Esophagus muscularis mucosa (tissue), 4 donors: ENCODE data around the gene DEK. TPM values are rescaled to one million over a fixed set of nuclear protein-coding genes. Genes with fewer than 3 reads are reported as not detected.

Experiments
- DNase-seq: peaks from one replicate; pipeline ENCODE4 v3.0.0-alpha.2; 2017; ENCODE audit errors: extremely low spot score
- H3K27ac ChIP-seq, 4 donors: fragments of 200-600 bp; sonication (generic); replicated peaks in 1 of 4; 1 replicate in 3 of 4; 2 replicates in 1 of 4; pipeline ENCODE4 v1.5.1; 2016 to 2019; ENCODE audit warnings: mild to moderate bottlenecking in 1 of 4
- H3K27me3 ChIP-seq, 4 donors: fragments of 200-600 bp; sonication (generic); one replicate each; pipeline versions ENCODE4 v1.5.1 to v1.6.0; 2016 to 2019
- H3K36me3 ChIP-seq, 4 donors: fragments of 200-600 bp; sonication (generic); one replicate each; pipeline ENCODE4 v1.5.1; 2016 to 2019
- H3K4me1 ChIP-seq, 4 donors: fragments of 200-600 bp; sonication (generic); one replicate each; pipeline ENCODE4 v1.5.1; 2016 to 2019
- H3K4me3 ChIP-seq, 4 donors: fragments of 200-600 bp; sonication (generic); 1 replicate in 2 of 4; 2 replicates in 2 of 4; pipeline ENCODE4 v1.5.1; 2016 to 2019; ENCODE audit warnings: mild to moderate bottlenecking in 4 of 4, moderate library complexity in 1 of 4
- H3K9me3 ChIP-seq, 4 donors: fragments of 200-600 bp; sonication (generic); 1 replicate in 3 of 4; 2 replicates in 1 of 4; pipeline ENCODE4 v1.5.1; 2016 to 2019
- CTCF ChIP-seq, 3 experiments: fragments of 200-600 bp in 2 of 3; fragments of 450-650 bp in 1 of 3; sonication (generic) in 2 of 3; IDR thresholded peaks; one replicate each; pipeline ENCODE4 v1.5.1; 2017 to 2019; ENCODE audit warnings: antibody characterized with exemption in 3 of 3, mild to moderate bottlenecking in 2 of 3, moderate library complexity in 1 of 3
- EP300 ChIP-seq: sonication (generic); formaldehyde crosslinking; IDR thresholded peaks from one replicate; pipeline ENCODE4 v1.6.1; 2017; ENCODE audit warnings: antibody characterized with exemption
- POLR2A ChIP-seq: fragments of 450-650 bp; IDR thresholded peaks from one replicate; pipeline ENCODE4 v1.6.1; 2017; ENCODE audit warnings: antibody characterized with exemption, moderate library complexity, mild to moderate bottlenecking, low read depth
- POLR2AphosphoS5 ChIP-seq, 2 donors: sonication (generic); formaldehyde crosslinking; IDR thresholded peaks; one replicate each; pipeline ENCODE4 v1.6.1; 2017; ENCODE audit warnings: antibody characterized with exemption in 2 of 2
- WGBS: methylation state at CpG from one replicate; pipeline ENCODE4 v1.1.5; 2018; 5-methylcytosine and 5-hydroxymethylcytosine counted together
- intact Hi-C: fragments of 100-400 bp; cut with DNase I; formaldehyde crosslinking; loops from one replicate; pipeline ENCODE4 v1.15.1; 2023
- total RNA-seq, 4 donors: library from RNA; depleted of rRNA; stranded (reverse); fragments of >200 nt; gene quantifications; one replicate each; pipeline versions ENCODE4 v1.1.0 to v1.2.1, GENCODE V29; 2016

DEK gene
- total RNA-seq, 4 donors from 2014 or later: 134 to 189 (median 142) TPM

GRCh38 chr6:18244251-18244650 is 20.1 kb downstream of the DEK start:
- no peaks in the 10 kb centered on the region for H3K27me3 ChIP-seq
- H3K9me3 ChIP-seq: no peaks in the 10 kb centered on the region
- no peak overlapping the region for H3K4me3 ChIP-seq
- 82% methylated on average over 2 of the region's 2 CpGs for WGBS
- no peak for TF ChIP-seq EP300
- no peak for TF ChIP-seq POLR2A
- TF ChIP-seq POLR2AphosphoS5 (IDR thresholded peaks at IDR 0.05): no peak
- no peak for TF ChIP-seq CTCF (IDR thresholded peaks at IDR 0.05)
- DNase-seq: no peak
- H3K27ac ChIP-seq: no peak overlapping the region
- H3K4me1 ChIP-seq: peaks cover 0 to 6% (median 0%) of the 10 kb centered on the region in 4 donors
- peaks cover 9 to 58% (median 39%) of the 10 kb centered on the region in 4 donors for H3K36me3 ChIP-seq
- intact Hi-C loops: no loop called here

- Histone ChIP-seq H3K4me1 (peaks cover 0 to 6% (median 0%) of the 10 kb centered on the region in 4 donors), H3K36me3 (peaks cover 10 to 55% (median 40%) of the 10 kb centered on the region in 4 donors), H3K27ac (no peak overlapping the region), H3K9me3 (no peaks in the 10 kb centered on the region), H3K27me3 (no peaks in the 10 kb centered on the region), H3K4me3 (no peak overlapping the region)
- WGBS: 85% methylated on average over 3 of the region's 3 CpGs
- intact Hi-C loops: no loop called here
- no peak for DNase-seq
- TF ChIP-seq POLR2AphosphoS5 (IDR thresholded peaks at IDR 0.05) (no peak), EP300 (no peak), POLR2A (no peak), CTCF (IDR thresholded peaks at IDR 0.05) (no peak)
These were observed 20.9 kb downstream of the DEK start for GRCh38 chr6:18243302-18243893.

GRCh38 chr6:18242062-18242851 is 22.1 kb downstream of the DEK start:
- intact Hi-C loops: no loop called here
- Histone ChIP-seq H3K9me3 (no peaks in the 10 kb centered on the region), H3K4me3 (no peak overlapping the region), H3K27ac (no peak overlapping the region), H3K36me3 (peaks cover 13 to 55% (median 38%) of the 10 kb centered on the region in 4 donors), H3K4me1 (peaks cover 0 to 6% (median 0%) of the 10 kb centered on the region in 4 donors), H3K27me3 (no peaks in the 10 kb centered on the region)
- DNase-seq: no peak
- WGBS: 92% methylated on average over 11 of the region's 11 CpGs
- no peak for TF ChIP-seq POLR2AphosphoS5 (IDR thresholded peaks at IDR 0.05)
- no peak for TF ChIP-seq EP300
- no peak for TF ChIP-seq CTCF (IDR thresholded peaks at IDR 0.05)
- TF ChIP-seq POLR2A: no peak

- Histone ChIP-seq H3K4me1 (peaks cover 0 to 6% (median 0%) of the 10 kb centered on the region in 4 donors), H3K9me3 (no peaks in the 10 kb centered on the region), H3K27me3 (no peaks in the 10 kb centered on the region), H3K27ac (no peak overlapping the region), H3K4me3 (no peak overlapping the region), H3K36me3 (peaks cover 20 to 64% (median 43%) of the 10 kb centered on the region in 4 donors)
- no peak for DNase-seq
- TF ChIP-seq CTCF (IDR thresholded peaks at IDR 0.05) (no peak), POLR2A (no peak), EP300 (no peak), POLR2AphosphoS5 (IDR thresholded peaks at IDR 0.05) (no peak)
- WGBS: 64% methylated on average over 1 of the region's 1 CpG
- intact Hi-C loops: no loop called here
These were observed 22.9 kb downstream of the DEK start for GRCh38 chr6:18241208-18242038.
